DND-41 (cell line): ENCODE data around the gene COA7.

Experiments used
- EZH2 ChIP-seq: IDR thresholded peaks from 3 replicates; pipeline ENCODE4 v1.6.1; 2012; ENCODE audit warnings: borderline replicate concordance, low read depth, mild to moderate bottlenecking, moderate library complexity, low read length, inconsistent platforms; ENCODE audit not compliant: severe bottlenecking
- TF ChIP-seq, protein P1 (sequence below): IDR thresholded peaks from 2 replicates; pipeline ENCODE4 v1.5.1; 2012; ENCODE audit warnings: borderline replicate concordance, low read length, moderate library complexity, mild to moderate bottlenecking; ENCODE audit not compliant: poor library complexity, severe bottlenecking; ENCODE audit errors: extremely low read depth

DNA sequence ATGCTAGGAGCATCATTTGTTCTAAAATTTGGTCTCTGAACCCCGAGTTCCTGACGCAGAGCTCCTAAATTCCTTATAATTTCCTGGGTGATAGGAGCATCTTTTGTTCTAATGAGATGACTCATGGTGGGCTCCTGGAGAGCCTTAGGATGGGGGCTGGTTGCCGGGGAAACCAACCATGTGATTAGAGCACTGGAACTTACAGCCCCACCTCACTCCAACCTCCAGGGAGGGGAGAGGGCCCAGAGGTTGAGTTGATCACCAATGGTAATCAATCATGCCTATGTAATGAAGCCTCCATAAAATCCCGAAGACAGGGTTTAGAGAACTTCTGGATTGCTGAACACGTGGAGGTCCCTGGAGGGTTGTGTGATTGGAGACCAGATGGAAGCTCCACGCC is 57.5 kb downstream of the COA7 start:
- no peak for TF ChIP-seq EZH2
- TF ChIP-seq, protein P1, sequence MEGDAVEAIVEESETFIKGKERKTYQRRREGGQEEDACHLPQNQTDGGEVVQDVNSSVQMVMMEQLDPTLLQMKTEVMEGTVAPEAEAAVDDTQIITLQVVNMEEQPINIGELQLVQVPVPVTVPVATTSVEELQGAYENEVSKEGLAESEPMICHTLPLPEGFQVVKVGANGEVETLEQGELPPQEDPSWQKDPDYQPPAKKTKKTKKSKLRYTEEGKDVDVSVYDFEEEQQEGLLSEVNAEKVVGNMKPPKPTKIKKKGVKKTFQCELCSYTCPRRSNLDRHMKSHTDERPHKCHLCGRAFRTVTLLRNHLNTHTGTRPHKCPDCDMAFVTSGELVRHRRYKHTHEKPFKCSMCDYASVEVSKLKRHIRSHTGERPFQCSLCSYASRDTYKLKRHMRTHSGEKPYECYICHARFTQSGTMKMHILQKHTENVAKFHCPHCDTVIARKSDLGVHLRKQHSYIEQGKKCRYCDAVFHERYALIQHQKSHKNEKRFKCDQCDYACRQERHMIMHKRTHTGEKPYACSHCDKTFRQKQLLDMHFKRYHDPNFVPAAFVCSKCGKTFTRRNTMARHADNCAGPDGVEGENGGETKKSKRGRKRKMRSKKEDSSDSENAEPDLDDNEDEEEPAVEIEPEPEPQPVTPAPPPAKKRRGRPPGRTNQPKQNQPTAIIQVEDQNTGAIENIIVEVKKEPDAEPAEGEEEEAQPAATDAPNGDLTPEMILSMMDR: no peak
